GM12873 (cell line): Measurements from ENCODE around the gene TIGD4.

Experiments
- CTCF ChIP-seq: IDR thresholded peaks from 2 replicates; pipeline ENCODE4 v1.5.1; 2012; ENCODE audit warnings: low read depth, mild to moderate bottlenecking, moderate library complexity, low read length, control low read depth; ENCODE audit not compliant: insufficient read depth; ENCODE audit errors: missing control alignments

Gene TIGD4

DNA sequence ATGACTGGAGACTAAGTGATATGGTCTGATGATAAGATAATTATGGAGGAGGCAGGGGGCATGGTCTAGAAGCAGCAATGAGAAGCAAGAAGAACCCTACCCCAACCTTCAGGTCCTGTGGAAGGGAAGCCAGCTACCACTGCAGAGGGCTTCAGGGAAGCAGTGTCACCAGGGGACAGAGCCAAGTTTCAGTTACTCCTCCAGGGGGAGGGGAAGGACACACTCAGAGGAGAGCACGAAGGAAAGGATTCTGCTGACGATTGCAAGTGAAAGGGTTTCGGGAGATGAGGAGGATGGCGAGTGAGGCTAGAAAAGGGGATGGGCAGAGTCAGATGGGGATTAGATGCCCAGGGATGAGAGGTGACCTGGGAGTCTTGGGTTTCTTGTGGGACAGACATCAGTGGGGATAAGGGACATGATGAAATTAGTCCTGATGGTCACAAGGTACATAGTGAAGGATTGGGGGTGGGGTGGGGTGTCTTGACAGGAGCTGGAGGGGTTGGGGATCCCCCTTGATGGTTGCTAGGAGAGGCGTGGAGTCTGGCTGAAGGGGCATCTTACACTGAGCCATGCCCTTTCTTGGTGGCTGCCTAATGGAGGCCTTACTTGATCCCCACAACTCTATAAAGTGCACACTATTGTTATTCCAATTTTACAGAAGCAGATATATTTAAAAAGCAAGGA is 45.4 kb downstream of the TIGD4 start:
- TF ChIP-seq CTCF, result no peak

- TF ChIP-seq CTCF, result no peak
Observed at GRCh38 chr4:152731997-152732396, 47.5 kb downstream of the TIGD4 start.

GRCh38 chr4:152729466-152729865 is 50.1 kb downstream of the TIGD4 start:
- no peak for TF ChIP-seq CTCF

DNA sequence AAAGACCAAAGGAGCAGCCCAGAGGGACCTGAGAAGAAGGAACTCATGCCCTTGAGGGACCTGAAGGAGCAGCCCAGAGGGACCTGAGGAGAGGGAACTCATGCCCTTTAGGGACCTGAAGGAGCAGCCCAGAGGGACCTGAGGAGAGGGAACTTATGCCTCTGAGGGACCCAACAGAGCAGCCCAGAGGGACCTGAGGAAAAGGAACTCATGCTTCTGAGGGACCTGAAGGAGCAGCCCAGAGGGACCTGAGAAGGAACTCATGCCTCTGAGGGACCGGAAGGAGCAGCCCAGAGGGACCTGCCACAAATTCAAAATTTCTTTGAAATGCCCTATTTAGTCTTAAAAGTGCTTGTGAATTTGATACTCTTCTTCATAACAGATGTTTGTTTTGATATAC is 51.2 kb downstream of the TIGD4 start:
- no peak for TF ChIP-seq CTCF

DNA sequence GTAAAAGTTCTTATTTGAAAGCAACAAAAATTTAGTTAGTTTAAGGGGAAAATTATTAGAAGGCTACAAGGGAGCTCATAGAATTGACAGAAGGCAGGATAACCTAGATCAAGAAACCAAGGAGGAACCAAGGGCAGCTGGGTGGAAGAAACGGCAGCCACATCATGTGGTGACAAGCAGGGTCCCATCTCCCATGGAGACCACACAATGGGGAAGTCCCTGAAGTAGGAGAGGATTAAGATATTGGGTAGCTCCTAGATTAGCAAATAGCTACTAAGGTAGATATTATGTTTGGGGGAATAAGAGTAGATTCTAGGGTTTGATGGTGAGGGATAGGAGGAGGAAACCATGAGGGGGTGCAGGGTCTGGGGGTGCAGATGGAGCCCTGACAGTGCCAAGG is 51.7 kb downstream of the TIGD4 start:
- no peak for TF ChIP-seq CTCF

DNA sequence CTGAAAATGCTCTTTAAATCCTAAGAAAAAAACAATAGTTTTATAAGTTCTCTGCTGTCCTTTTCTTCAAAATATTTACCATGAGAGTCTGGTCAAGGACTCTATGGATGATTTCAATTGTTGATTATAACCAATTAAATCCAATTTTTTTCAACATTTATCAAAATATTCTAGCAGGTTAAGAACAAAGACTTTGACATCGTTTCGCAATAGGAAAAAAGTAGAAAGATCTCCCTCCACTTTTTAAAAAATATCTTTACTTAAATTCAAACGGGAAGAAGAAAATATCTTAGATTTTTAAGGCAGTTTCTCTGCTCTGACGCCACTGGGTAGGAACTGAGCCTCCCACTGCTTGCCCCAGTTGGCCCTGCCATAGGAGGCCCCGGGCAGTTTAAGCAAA is 55.0 kb downstream of the TIGD4 start:
- TF ChIP-seq CTCF, result no peak

DNA sequence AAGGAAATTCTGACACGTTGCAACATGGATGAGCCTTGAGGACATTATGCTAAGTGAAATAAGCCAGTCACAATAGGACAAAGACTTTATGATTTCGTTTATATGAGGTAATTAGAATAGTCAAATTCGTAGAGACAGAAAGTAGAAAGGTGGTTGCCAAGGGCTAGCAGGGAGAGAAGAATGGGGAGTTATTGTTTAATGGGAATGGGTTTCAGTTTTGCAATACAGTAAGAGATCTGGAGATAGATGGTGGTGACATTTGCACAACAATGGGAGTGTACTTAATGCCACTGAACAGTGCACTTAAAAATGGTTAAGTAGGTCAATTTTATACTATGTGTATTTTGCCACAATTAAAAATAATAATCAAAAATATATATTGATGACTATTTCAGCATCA is 56.3 kb downstream of the TIGD4 start:
- TF ChIP-seq CTCF, result no peak
